Esophagus squamous epithelium (tissue), 4 donors: ENCODE measurements around the gene RAD51C.

Experiments
- POLR2A ChIP-seq, 4 donors: fragments of 450-650 bp; IDR thresholded peaks; one replicate each; pipeline ENCODE4 v1.6.1; 2017; ENCODE audit warnings: antibody characterized with exemption in 4 of 4, mild to moderate bottlenecking in 4 of 4, moderate library complexity in 3 of 4
- TF ChIP-seq, protein P1 (sequence below), 6 experiments: fragments of 450-650 bp in 4 of 6; fragments of 200-600 bp in 2 of 6; sonication (generic) in 2 of 6; IDR thresholded peaks; one replicate each; pipeline ENCODE4 v1.5.1; 2016 to 2019; ENCODE audit warnings: antibody characterized with exemption in 6 of 6, mild to moderate bottlenecking in 4 of 6, moderate library complexity in 4 of 6

- TF ChIP-seq, protein P1, sequence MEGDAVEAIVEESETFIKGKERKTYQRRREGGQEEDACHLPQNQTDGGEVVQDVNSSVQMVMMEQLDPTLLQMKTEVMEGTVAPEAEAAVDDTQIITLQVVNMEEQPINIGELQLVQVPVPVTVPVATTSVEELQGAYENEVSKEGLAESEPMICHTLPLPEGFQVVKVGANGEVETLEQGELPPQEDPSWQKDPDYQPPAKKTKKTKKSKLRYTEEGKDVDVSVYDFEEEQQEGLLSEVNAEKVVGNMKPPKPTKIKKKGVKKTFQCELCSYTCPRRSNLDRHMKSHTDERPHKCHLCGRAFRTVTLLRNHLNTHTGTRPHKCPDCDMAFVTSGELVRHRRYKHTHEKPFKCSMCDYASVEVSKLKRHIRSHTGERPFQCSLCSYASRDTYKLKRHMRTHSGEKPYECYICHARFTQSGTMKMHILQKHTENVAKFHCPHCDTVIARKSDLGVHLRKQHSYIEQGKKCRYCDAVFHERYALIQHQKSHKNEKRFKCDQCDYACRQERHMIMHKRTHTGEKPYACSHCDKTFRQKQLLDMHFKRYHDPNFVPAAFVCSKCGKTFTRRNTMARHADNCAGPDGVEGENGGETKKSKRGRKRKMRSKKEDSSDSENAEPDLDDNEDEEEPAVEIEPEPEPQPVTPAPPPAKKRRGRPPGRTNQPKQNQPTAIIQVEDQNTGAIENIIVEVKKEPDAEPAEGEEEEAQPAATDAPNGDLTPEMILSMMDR (IDR thresholded peaks at IDR 0.05) = no peak
- no peak for TF ChIP-seq POLR2A (IDR thresholded peaks at IDR 0.05)
Observed at GRCh38 chr17:58755577-58756245, 63.3 kb downstream of the RAD51C start, which contains the start of gene PPM1E.
